NCI-H226 (cell line): ENCODE data around the gene GDPD2.

ENCODE experiments used
- DNase-seq: peaks from one replicate; pipeline ENCODE4 v3.0.0-alpha.2; 2015

GDPD2 gene

GRCh38 chrX:70437921-70438665 is 15.0 kb downstream of the GDPD2 start:
- no peak for DNase-seq

GRCh38 chrX:70439016-70439415 is 15.9 kb downstream of the GDPD2 start:
- DNase-seq: peak; percentile 24

GRCh38 chrX:70442224-70442623 is 19.1 kb downstream of the GDPD2 start:
- DNase-seq: no peak

- DNase-seq: no peak
Measured at GRCh38 chrX:70444326-70444945, 21.3 kb downstream of the GDPD2 start, which contains the start of gene DLG3. TSS of gene DLG3 (plus strand) at chrX:70444835. CDS start at chrX:70445202, 367 bp downstream.

GRCh38 chrX:70444946-70445656 is 22.0 kb downstream of the GDPD2 start:
- DNase-seq: no peak

- DNase-seq: no peak
Measured at GRCh38 chrX:70445951-70446350, 22.8 kb downstream of the GDPD2 start.

- DNase-seq: no peak
Measured at GRCh38 chrX:70446380-70447350, 23.6 kb downstream of the GDPD2 start.

GRCh38 chrX:70449457-70449966 is 26.4 kb downstream of the GDPD2 start:
- DNase-seq: no peak

GRCh38 chrX:70452143-70452733 is 29.1 kb downstream of the GDPD2 start:
- no peak for DNase-seq

GRCh38 chrX:70453024-70453618 is 30.0 kb downstream of the GDPD2 start:
- DNase-seq: no peak

GRCh38 chrX:70454441-70455365 is 31.6 kb downstream of the GDPD2 start:
- DNase-seq: peak; percentile 76

- DNase-seq: no peak
Measured at GRCh38 chrX:70455366-70456202, 32.5 kb downstream of the GDPD2 start.

GRCh38 chrX:70456256-70456655 is 33.1 kb downstream of the GDPD2 start:
- DNase-seq: no peak

- DNase-seq: no peak
Measured at GRCh38 chrX:70461026-70461425, 37.9 kb downstream of the GDPD2 start.

GRCh38 chrX:70464051-70464450 is 40.9 kb downstream of the GDPD2 start:
- no peak for DNase-seq

GRCh38 chrX:70466968-70467367 is 43.9 kb downstream of the GDPD2 start:
- no peak for DNase-seq

- DNase-seq: no peak
Measured at GRCh38 chrX:70468709-70469108, 45.6 kb downstream of the GDPD2 start.

- DNase-seq: no peak
Measured at GRCh38 chrX:70470850-70471289, 47.8 kb downstream of the GDPD2 start.

- no peak for DNase-seq
Measured at GRCh38 chrX:70476166-70476933, 53.2 kb downstream of the GDPD2 start.
